ENCODE data around the gene PROX2.

DNA sequence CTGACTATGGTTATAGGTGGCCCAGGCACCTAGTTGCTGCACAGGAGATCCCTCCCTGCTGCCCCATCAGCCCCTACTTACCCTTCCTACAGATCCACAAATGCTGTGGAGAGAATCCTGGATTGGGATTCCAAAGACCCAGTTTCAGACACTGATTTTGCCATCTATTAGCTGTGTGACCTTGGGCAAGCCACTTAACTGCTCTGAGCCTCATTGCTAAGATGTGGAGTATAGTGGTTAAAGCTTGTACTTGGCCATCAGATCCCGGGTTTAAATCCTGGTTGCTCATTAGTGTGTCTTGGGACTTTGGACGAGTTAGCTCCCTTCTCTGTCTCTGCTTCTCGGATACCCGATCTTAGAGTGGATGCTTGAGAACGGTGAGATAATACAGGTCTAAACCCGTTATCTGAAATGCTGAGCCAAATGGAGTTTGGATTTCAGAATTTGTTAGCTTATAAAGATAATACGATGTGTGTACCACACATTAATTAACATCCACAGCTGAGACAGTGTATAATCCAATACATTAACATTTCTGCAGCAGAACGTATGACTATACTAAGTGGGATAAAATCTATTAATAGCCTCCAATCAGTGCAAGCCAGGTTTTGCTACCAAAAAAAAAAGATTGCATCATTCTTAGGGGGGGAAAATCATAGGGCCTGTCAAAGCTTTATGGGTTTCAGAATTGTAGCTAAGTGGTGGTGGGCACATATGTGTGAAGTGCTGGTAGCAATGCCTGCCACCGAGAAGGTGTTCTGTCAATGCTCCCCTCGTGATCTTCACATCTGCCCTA is 16.0 kb downstream of the PROX2 start:
- TF ChIP-seq, protein P1, sequence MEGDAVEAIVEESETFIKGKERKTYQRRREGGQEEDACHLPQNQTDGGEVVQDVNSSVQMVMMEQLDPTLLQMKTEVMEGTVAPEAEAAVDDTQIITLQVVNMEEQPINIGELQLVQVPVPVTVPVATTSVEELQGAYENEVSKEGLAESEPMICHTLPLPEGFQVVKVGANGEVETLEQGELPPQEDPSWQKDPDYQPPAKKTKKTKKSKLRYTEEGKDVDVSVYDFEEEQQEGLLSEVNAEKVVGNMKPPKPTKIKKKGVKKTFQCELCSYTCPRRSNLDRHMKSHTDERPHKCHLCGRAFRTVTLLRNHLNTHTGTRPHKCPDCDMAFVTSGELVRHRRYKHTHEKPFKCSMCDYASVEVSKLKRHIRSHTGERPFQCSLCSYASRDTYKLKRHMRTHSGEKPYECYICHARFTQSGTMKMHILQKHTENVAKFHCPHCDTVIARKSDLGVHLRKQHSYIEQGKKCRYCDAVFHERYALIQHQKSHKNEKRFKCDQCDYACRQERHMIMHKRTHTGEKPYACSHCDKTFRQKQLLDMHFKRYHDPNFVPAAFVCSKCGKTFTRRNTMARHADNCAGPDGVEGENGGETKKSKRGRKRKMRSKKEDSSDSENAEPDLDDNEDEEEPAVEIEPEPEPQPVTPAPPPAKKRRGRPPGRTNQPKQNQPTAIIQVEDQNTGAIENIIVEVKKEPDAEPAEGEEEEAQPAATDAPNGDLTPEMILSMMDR (IDR thresholded peaks at IDR 0.05; ENCODE audit: low read depth, low read length), result no peak
- no peak for TF ChIP-seq EZH2phosphoT487 (IDR thresholded peaks at IDR 0.05; ENCODE audit: low read depth)
